Left renal cortex interstitium (tissue), 4 donors: Measurements from ENCODE around the gene TMEM44. TPM values are rescaled to one million over a fixed set of nuclear protein-coding genes. Genes with fewer than 3 reads are reported as not detected.

Experiments
- DNase-seq, 4 donors: peaks; one replicate each; pipeline ENCODE4 v3.0.0-alpha.2; 2013; ENCODE audit warnings: low read depth in 4 of 4, low spot score in 2 of 4, missing footprints in 1 of 4
- polyA plus RNA-seq, 4 donors: library from polyadenylated mRNA; unstranded; fragments of 120-200 nt; gene quantifications; one replicate each; pipeline ENCODE4 v1.2.1, GENCODE V29; 2013; ENCODE audit not compliant: insufficient read length in 4 of 4

TMEM44 gene, protein sequence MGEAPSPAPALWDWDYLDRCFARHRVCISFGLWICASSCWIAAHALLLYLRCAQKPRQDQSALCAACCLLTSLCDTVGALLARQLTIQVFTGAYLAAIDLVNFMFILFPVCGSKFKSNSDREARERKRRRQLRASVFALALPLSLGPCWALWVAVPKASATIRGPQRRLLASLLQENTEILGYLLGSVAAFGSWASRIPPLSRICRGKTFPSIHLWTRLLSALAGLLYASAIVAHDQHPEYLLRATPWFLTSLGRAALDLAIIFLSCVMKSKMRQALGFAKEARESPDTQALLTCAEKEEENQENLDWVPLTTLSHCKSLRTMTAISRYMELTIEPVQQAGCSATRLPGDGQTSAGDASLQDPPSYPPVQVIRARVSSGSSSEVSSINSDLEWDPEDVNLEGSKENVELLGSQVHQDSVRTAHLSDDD
- 10 to 100 TPM; 14.6 to 23.6 (median 20.5) TPM for polyA plus RNA-seq

GRCh38 chr3:194633349-194634004, at the start of gene TMEM44:
TMEM44 (minus strand) TSS chr3:194633419; CDS start chr3:194633215, 204 bp downstream.
- DNase-seq, result peak in 3 of 4 donors; percentile 54 to 63 (median 58)

- peak in 2 of 4 donors; percentile 66 to 71 for DNase-seq
Observed at GRCh38 chr3:194682694-194683310, 49.6 kb upstream of the TMEM44 start.

DNA sequence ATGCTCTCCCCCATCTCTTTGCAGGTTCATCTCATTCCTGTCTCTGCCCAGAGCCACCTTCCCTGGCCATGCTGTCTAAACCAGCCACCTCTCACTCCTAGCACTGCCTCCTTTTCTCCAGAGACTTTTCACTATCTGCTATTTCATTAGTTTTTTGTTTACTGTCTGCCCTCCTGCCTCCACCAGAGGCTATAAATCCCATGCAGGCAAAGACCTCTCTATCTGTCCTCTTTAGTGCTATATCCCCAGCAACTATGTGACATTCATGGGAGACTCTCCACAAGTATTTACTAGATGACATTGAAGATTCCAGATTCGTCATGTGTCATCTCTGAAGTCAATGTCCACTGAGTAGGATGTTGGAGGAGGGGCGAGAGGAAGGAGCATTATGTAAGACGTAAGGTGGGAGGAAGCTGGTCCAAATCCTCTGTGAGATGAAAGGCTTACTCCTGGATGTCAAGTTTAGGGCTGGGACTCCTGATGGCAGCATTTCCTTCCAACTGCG, 49.0 kb upstream of the TMEM44 start:
- no peak for DNase-seq

GRCh38 chr3:194680888-194681615, 47.8 kb upstream of the TMEM44 start:
- no peak for DNase-seq

GRCh38 chr3:194676471-194676870, 43.3 kb upstream of the TMEM44 start:
- no peak for DNase-seq

DNA sequence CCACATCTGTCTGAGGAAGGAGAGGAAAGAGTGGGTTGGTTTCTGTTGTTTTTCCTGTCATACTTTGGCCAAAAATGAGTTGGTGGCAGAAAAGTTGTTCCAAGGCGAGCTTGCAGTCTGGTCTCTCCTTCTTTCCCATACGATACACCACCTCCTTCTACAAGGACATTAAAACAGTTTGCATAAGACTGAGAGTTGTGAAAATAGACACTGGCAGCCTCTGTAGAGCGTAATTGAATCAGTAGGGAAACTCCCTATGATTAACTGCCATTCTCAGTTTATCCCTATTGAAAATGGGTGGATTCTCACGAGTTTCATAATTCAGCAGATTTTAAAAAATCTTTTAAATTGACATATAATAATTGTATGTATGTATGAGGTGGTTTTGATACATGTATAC, 42.5 kb upstream of the TMEM44 start:
- DNase-seq, result no peak

- no peak for DNase-seq
Observed at GRCh38 chr3:194675081-194675640, 41.9 kb upstream of the TMEM44 start.

- no peak for DNase-seq
Observed at GRCh38 chr3:194673761-194674160, 40.5 kb upstream of the TMEM44 start.

DNA sequence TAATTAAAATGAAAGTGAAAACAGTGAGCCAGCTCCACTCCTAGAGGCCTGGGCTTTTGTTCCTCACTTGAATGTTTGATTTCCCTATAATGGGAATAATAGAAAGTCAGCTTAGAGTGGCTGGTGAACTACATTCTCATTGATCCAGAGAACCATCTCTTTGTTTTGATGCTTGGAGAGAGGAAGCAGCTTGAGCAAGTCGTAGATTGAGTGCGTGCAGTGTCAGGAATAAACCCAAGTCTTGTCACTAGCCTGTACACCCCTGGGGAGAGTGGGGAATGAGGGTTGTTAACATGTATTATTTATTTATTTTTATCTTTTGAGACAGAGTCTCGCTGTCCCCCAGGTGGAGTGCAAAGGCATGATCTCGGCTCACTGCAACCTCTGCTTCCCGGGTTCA, 39.7 kb upstream of the TMEM44 start:
- no peak for DNase-seq

DNA sequence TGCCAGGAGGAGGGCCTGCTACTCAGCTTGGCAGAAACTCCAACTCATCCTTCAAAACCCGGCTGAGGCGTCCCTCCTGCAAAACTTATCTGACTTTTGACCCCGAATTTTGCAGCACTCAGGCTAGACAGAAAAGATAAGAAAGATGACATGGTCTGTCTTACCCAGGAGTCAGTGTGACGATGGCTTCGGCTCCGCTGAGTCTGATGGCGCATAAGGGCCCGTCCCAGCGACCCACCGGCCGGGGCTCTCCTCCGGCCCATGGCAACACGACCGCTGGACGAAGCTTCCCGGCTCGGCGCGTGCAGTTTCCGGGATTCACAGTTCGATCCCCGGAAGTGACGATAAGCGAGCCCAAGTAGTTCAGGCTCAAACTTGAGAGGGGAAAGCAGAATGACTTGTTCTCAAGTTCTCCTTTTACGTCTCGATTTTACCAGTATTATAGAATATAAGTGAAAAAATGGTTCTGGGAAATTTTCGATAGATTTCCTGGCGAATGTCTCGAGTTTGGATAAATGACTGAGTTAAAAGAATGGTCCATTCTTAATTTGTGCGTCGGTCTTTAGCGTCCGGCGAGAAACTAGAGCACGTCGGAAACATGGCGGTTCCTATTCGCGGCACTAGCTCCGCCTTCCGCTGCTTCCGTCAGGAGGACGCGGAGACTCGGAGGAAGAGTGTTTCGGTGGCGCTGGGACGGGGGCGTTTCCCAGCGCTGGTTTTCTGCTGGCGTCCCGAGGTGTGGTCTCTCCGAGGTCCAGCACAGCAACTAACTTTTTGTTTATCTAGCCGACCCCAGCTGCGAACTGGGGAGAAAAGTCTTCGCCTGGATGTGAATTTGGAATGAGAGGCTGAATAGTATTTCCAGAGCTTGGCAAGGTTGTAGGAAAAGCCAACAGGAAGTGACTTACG, 38.9 kb upstream of the TMEM44 start, which contains the start of gene LSG1:
TSS of gene LSG1 (minus strand) at position 292 of the 909 bp plus-strand sequence. CDS start at position 263, 29 bp downstream.
- peak; percentile 96 to 99 (median 96) for DNase-seq

DNA sequence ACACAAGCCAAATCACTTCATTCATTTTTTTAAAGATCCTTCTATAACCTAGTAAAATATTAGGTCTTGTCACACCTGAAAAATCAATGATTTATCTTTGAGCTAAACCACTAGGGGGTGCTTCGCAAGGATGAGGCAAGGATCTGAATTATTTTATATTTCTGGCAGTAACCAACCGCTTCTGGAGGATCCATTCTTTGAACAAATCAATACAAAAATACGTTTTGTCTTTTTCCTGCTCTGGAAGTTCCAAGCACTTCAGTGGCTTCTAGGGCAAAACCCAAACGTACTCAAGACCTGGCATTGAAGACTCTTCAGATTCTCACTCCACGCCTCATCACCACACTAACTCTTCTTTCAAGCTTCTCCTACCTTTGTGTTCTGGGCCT, 38.3 kb upstream of the TMEM44 start:
- peak in 1 of 4 donors; percentile 17 for DNase-seq

- DNase-seq, result no peak
Observed at GRCh38 chr3:194667363-194667762, 34.1 kb upstream of the TMEM44 start.

DNA sequence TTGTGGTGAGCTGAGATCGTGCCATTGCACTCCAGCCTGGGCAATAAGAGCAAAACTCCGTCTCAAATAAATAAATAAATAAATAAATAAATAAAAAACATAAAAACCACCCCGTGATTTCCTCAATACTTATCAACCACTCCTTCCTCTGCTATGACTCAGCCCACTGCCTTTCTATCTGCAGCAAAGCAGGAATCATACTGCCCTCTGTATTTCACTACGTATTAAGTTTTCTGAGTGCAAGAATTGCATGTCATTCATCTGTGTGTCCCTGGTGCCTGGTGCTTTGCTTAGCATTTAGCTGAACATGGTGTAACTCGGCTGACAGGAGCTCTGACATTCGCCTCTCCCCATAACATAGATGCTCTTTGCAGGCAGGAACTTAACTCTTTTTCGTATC, 31.6 kb upstream of the TMEM44 start:
- no peak for DNase-seq

DNA sequence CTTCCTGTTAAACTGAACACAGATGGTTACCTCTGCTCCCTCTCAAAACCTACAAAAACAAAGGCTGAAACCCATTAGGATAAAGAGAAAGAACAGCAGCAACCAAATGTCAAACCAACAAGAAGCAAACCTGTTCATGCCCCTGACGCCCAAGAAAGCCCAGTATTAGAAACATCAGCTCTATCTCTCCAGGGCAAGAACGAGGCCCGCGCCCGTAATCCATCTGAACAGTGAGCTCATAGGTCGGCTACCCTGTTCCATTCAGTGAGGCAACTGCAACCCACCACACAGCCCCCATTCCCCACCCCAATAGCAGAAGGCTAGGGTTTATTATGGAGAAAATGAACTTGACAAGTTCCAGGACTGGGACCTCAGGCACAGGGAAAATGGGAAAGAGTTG, 28.7 kb upstream of the TMEM44 start:
- DNase-seq, result no peak

DNA sequence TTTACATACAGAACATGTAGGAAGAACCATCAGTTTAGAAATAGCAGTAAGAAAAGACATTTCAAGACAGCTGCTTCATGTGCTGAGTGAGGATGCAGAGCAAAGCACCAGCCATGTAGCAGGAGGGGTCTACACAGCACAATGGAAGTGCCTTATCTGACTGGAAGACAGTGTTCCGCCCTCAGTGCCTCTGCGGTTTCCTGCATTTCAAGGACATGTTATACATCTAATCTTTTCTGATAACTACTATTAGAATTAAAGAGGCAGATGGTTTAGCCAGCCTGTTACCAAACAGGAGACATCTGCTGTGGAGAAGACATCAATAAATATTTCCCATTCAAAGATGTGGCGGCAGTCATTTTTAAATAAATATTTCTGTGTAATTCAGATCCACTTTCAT, 28.2 kb upstream of the TMEM44 start:
- no peak for DNase-seq

DNA sequence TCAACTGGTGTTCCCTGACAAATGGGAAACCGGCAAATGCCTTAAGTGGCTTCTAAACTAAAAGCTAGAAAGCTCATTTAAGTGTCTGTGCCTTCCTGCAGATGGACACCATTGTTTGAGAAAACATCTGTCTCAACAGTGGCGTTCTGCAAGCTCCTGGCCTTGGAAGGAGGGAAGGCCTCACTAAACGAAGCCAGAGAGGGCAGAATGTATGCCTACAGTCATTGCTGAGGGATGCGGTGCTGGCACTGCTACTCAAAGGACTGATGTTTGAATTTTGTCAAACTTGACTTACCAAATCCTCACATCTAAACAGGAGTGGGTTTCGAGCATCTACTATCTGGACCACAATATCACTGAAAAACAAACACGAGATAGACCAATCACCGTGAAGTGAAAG, 26.6 kb upstream of the TMEM44 start:
- DNase-seq, result no peak

- no peak for DNase-seq
Observed at GRCh38 chr3:194658477-194659242, 25.4 kb upstream of the TMEM44 start.

DNA sequence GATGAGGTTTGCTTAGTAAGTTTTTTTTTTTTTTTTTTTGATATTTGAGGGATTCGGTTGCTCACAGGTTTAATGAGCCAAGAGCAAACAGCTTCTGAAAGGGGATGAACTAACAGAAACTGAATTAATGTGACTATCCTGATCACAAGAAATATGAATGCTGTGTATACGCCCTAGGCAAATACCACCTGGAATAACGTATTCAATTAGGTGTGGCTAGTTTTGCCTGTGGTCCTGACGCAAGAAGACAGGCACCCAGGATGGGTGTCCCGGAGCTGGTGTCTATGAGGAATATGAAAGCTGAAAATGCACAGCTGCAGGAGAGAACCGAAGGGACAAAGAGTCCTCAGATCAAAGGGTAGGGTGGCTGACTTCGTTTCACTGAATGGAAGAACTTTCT, 24.2 kb upstream of the TMEM44 start:
- DNase-seq, result no peak
